Measurements from ENCODE around the gene PSMB2. TPM values are rescaled to one million over a fixed set of nuclear protein-coding genes. Genes with fewer than 3 reads are reported as not detected.

The PSMB2 gene
- total and polyA plus RNA-seq, 2 experiments from 2014 or later: 22.5 to 72.8 TPM

DNA sequence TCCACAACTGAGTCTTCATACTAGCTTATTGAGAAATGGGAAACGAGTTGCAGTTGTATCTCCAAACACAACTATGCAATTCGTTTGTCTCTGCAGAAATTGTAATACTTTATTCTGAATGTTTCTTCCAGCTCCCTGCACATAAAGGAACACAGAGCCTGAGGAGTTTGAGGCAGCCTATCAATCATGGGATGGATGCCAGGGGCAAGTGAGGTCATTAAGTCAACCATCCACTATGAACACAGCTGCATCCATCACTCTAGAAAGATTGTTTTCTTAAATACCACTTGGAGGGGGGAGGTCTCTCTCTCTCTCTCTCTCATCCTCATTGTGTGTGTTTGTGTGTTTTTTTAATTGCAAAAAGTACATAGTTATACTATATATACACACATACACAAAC, 2.9 kb upstream of the PSMB2 start:
- Histone ChIP-seq H3K4me3 (no peak overlapping the region), H3K4me1 (ENCODE audit: low read depth) (peaks cover 4% of the 10 kb centered on the region), H3K27ac (no peak overlapping the region), H3K9me3 (ENCODE audit: low read depth) (no peaks in the 10 kb centered on the region), H3K27me3 (peaks cover 52% of the 10 kb centered on the region), H3K36me3 (no peaks in the 10 kb centered on the region)
- TF ChIP-seq, protein P1, sequence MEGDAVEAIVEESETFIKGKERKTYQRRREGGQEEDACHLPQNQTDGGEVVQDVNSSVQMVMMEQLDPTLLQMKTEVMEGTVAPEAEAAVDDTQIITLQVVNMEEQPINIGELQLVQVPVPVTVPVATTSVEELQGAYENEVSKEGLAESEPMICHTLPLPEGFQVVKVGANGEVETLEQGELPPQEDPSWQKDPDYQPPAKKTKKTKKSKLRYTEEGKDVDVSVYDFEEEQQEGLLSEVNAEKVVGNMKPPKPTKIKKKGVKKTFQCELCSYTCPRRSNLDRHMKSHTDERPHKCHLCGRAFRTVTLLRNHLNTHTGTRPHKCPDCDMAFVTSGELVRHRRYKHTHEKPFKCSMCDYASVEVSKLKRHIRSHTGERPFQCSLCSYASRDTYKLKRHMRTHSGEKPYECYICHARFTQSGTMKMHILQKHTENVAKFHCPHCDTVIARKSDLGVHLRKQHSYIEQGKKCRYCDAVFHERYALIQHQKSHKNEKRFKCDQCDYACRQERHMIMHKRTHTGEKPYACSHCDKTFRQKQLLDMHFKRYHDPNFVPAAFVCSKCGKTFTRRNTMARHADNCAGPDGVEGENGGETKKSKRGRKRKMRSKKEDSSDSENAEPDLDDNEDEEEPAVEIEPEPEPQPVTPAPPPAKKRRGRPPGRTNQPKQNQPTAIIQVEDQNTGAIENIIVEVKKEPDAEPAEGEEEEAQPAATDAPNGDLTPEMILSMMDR (IDR thresholded peaks at IDR 0.05; ENCODE audit: low read depth, low read length): no peak
- no peak for DNase-seq (ENCODE audit: low read depth in 1 of 2, low spot score in 1 of 2)

DNA sequence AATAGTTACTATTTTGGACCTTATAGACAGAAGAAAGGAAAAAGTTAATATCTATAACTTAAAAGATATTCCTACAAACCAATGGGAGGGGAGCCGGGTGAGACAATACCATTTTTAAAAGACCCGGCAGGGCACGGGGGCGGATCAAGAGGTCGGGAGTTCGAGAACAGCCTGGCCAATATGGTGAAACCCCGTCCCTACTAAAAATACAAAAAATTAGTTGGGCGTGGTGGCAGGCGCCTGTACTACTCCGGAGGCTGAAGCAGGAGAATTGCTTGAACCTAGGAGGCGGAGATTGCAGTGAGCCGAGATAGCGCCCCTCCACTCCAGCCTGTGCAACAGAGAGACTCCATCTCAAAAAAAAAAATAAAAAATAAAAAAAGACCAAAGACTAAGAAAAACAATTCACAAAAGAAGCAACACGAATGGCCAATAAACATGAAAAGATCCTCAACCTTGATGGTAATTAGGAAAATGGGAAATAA, 1.2 kb upstream of the PSMB2 start:
- Histone ChIP-seq H3K4me3 (peak overlapping the region; percentile 93), H3K27me3 (peaks cover 38% of the 10 kb centered on the region), H3K36me3 (no peaks in the 10 kb centered on the region), H3K9me3 (ENCODE audit: low read depth) (no peaks in the 10 kb centered on the region), H3K27ac (no peak overlapping the region), H3K4me1 (ENCODE audit: low read depth) (peaks cover 4% of the 10 kb centered on the region)
- peak in 1 of 2 donors; percentile 20 for DNase-seq (ENCODE audit: low read depth in 1 of 2, low spot score in 1 of 2)
- TF ChIP-seq, protein P1 (IDR thresholded peaks at IDR 0.05; ENCODE audit: low read depth, low read length): no peak

DNA sequence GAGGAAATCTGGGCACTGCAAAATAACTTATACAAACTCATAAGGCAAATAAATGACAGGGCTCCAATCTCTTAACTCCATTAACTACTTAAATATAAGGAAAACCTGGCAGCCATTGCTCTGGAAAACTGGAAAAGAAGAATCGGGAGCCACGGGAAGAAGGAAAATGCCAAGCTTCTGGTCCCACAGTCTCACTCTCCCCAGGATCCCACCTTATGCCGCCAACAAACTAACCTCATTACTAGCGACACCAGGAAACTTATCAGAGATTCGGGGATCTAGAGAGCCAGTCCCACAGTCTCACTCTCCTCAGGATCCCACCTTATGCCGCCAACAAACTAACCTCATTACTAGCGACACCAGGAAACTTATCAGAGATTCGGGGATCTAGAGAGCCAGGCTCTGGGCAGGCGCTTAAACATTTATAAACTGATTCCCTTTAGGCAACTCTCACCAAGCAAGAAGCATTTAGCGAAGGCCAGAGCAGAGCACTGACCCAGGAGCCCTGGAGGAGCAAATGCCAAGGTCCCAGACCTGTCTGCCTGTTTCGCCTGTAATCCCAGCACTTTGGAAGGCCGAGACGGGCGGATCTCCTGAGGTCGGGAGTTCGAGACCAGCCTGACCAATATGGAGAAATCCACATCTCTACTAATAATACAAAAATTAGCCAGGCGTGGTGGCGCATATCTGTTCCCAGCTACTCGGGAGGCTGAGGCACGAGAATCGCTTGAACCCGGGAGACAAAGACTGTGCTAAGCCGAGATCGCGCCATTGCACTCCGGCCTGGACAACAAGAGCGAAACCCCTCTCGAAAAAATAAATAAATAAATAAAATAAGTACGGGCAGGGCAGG, 720 bp downstream of the PSMB2 start:
- H3K27ac ChIP-seq: peak overlapping the region; percentile 88
- no peak for DNase-seq (ENCODE audit: low read depth in 1 of 2, low spot score in 1 of 2)

DNA sequence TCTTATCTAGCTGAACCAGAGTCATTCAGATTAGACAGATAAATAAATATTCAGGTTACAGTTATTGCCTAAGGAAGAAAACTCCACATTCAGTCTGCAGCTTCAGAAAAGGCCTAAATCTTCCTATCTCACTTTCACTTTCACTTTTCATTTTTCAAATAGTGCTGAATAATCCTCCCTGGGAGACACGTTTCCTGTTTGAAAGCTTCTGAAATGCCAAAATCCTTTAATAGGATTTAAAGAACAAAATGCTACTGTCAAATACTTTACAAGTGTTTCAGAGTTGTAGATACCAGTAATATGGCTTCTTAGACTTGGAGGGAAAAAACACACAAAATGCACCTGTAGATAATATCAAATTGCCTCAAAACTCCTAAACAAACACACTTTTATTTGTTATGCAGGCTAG, 3.9 kb downstream of the PSMB2 start:
- peaks cover 4% of the 10 kb centered on the region for H3K4me1 ChIP-seq (ENCODE audit: low read depth)
- H3K27ac ChIP-seq: no peak overlapping the region
- no peak overlapping the region for H3K4me3 ChIP-seq
- peak in 1 of 2 donors; percentile 59 for DNase-seq (ENCODE audit: low read depth in 1 of 2, low spot score in 1 of 2)
- TF ChIP-seq, protein P1 (IDR thresholded peaks at IDR 0.05; ENCODE audit: low read depth, low read length): no peak
- peaks cover 20% of the 10 kb centered on the region for H3K36me3 ChIP-seq
- no peaks in the 10 kb centered on the region for H3K27me3 ChIP-seq
- no peaks in the 10 kb centered on the region for H3K9me3 ChIP-seq (ENCODE audit: low read depth)

More for the DNA sequence above, 720 bp downstream of the PSMB2 start:
- H3K9me3 ChIP-seq (ENCODE audit: low read depth): no peaks in the 10 kb centered on the region
- peaks cover 4% of the 10 kb centered on the region for H3K4me1 ChIP-seq (ENCODE audit: low read depth)
- H3K36me3 ChIP-seq: no peaks in the 10 kb centered on the region
- peaks cover 19% of the 10 kb centered on the region for H3K27me3 ChIP-seq
- TF ChIP-seq, protein P1 (IDR thresholded peaks at IDR 0.05; ENCODE audit: low read depth, low read length): no peak
- H3K4me3 ChIP-seq: peak overlapping the region; percentile 93

DNA sequence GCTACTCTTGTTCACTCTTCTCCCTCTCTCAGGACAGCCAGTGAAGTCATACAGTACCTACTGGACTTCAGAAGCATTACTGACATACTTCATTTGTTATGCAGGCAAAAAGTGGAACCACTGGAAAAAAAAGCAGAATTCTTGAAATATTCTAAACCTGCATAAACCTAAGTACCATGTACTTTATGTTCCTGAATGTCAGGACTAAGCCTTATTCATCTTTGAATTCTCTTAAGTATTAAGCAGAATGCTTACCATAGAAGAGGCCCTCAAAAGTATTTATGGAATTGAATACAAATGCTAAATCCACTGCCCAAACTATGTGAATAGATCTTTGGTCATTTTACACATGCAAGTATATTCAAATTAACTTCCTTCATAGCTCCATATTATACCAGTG, 7.8 kb downstream of the PSMB2 start:
- Histone ChIP-seq H3K9me3 (ENCODE audit: low read depth) (no peaks in the 10 kb centered on the region), H3K4me1 (ENCODE audit: low read depth) (no peaks in the 10 kb centered on the region), H3K36me3 (peaks cover 35% of the 10 kb centered on the region), H3K27ac (no peak overlapping the region), H3K27me3 (no peaks in the 10 kb centered on the region), H3K4me3 (no peak overlapping the region)
- no peak for DNase-seq (ENCODE audit: low read depth in 1 of 2, low spot score in 1 of 2)
- TF ChIP-seq, protein P1 (IDR thresholded peaks at IDR 0.05; ENCODE audit: low read depth, low read length): no peak
